Body of pancreas (tissue), 4 donors: ENCODE results near the gene ZBTB37. TPM values are rescaled to one million over a fixed set of nuclear protein-coding genes. Genes with fewer than 3 reads are reported as not detected.

Experiments used
- ATAC-seq: fragments of 150-250 bp; one replicate; pipeline ENCODE4 v1.9.1; 2016
- DNase-seq, 4 donors: peaks; one replicate each; pipeline ENCODE4 v3.0.0-alpha.2; 2019
- H3K27ac ChIP-seq, 4 donors: fragments of 200-600 bp; sonication (generic); 1 replicate in 3 of 4; 2 replicates in 1 of 4; pipeline versions ENCODE4 v1.5.1 to v1.6.1; 2016 to 2019; ENCODE audit warnings: mild to moderate bottlenecking in 1 of 4, mixed read lengths in 1 of 4, moderate library complexity in 1 of 4
- H3K27me3 ChIP-seq, 2 donors: fragments of 200-600 bp; sonication (generic); one replicate each; pipeline ENCODE4 v1.6.0; 2016; ENCODE audit warnings: mild to moderate bottlenecking in 1 of 2
- H3K36me3 ChIP-seq, 2 donors: fragments of 200-600 bp; sonication (generic); replicated peaks in 1 of 2; 2 replicates each; pipeline ENCODE4 v1.5.1; 2016; ENCODE audit warnings: low read depth in 2 of 2; ENCODE audit not compliant: insufficient read depth in 1 of 2
- H3K4me1 ChIP-seq: fragments of 200-600 bp; sonication (generic); one replicate; pipeline ENCODE4 v1.6.0; 2016
- H3K4me3 ChIP-seq, 2 donors: fragments of 200-600 bp; sonication (generic); 1 replicate in 1 of 2; 2 replicates in 1 of 2; pipeline ENCODE4 v1.5.1; 2016 to 2019
- H3K9me3 ChIP-seq, 3 donors: fragments of 200-600 bp; sonication (generic); 1 replicate in 2 of 3; 2 replicates in 1 of 3; pipeline ENCODE4 v1.5.1; 2016
- CTCF ChIP-seq, 7 experiments: fragments of 450-650 bp in 4 of 7; fragments of 200-600 bp in 3 of 7; sonication (generic) in 3 of 7; IDR thresholded peaks; one replicate each; pipeline ENCODE4 v1.5.1; 2016 to 2019; ENCODE audit warnings: antibody characterized with exemption in 7 of 7
- POLR2A ChIP-seq, 3 donors: fragments of 450-650 bp; IDR thresholded peaks; one replicate each; pipeline ENCODE4 v1.6.1; 2016; ENCODE audit warnings: antibody characterized with exemption in 3 of 3, mild to moderate bottlenecking in 2 of 3
- WGBS, 2 donors: methylation state at CpG; one replicate each; pipeline ENCODE4 v1.1.5; 2017; 5-methylcytosine and 5-hydroxymethylcytosine counted together
- intact Hi-C: fragments of 100-400 bp; cut with DNase I; formaldehyde crosslinking; loops from one replicate; pipeline ENCODE4 v1.15.1; 2023
- total RNA-seq, 2 donors: library from RNA; depleted of rRNA; stranded (reverse); fragments of >200 nt; gene quantifications; one replicate each; pipeline ENCODE4 v1.1.0, GENCODE V29; 2016

The ZBTB37 gene
- total RNA-seq, 2 donors from 2014 or later = 6.2 to 6.6 TPM

GRCh38 chr1:173864179-173864867 lies 3.9 kb upstream of the ZBTB37 start:
- 73 to 76% methylated on average over 5 of the region's 5 CpGs for WGBS, 2 donors
- Histone ChIP-seq H3K36me3 (peaks cover 0 to 11% of the 10 kb centered on the region in 2 donors), H3K27ac (no peak overlapping the region), H3K27me3 (no peaks in the 10 kb centered on the region), H3K4me1 (peaks cover 37% of the 10 kb centered on the region), H3K4me3 (no peak overlapping the region), H3K9me3 (no peaks in the 10 kb centered on the region)
- DNase-seq (no peak), ATAC-seq (no peak)
- intact Hi-C loops = loop anchor here (10.0 kb wide), 1 partner anchor 90 kb away; no protein-coding TSS in a partner anchor
- TF ChIP-seq POLR2A (IDR thresholded peaks at IDR 0.05) = no peak
- no peak for TF ChIP-seq CTCF (IDR thresholded peaks at IDR 0.05)

- H3K27ac ChIP-seq = peak overlapping the region in 2 of 4 donors; percentile 13
- WGBS, 2 donors = 20 to 24% methylated on average over 4 of the region's 4 CpGs
- intact Hi-C loops = loop anchor here (10.0 kb wide), 1 partner anchor 89 kb away; no protein-coding TSS in a partner anchor
- no peak for TF ChIP-seq POLR2A (IDR thresholded peaks at IDR 0.05)
- no peak for TF ChIP-seq CTCF (IDR thresholded peaks at IDR 0.05)
- ATAC-seq (no peak), DNase-seq (no peak)
- no peaks in the 10 kb centered on the region for H3K27me3 ChIP-seq
- peak overlapping the region in 1 of 2 donors; percentile 88 for H3K4me3 ChIP-seq
- peaks cover 0 to 11% of the 10 kb centered on the region in 2 donors for H3K36me3 ChIP-seq
- no peaks in the 10 kb centered on the region for H3K9me3 ChIP-seq
- peaks cover 50% of the 10 kb centered on the region for H3K4me1 ChIP-seq
These were observed 2.6 kb upstream of the ZBTB37 start for GRCh38 chr1:173865468-173866164.

- no peaks in the 10 kb centered on the region for H3K27me3 ChIP-seq
- H3K36me3 ChIP-seq = peaks cover 0 to 11% of the 10 kb centered on the region in 2 donors
- peaks cover 60% of the 10 kb centered on the region for H3K4me1 ChIP-seq
- intact Hi-C loops = loop anchor here (10.0 kb wide), 1 partner anchor 88 kb away; no protein-coding TSS in a partner anchor
- peak overlapping the region; percentile 71 to 88 for H3K4me3 ChIP-seq
- TF ChIP-seq CTCF (IDR thresholded peaks at IDR 0.05) = no peak
- TF ChIP-seq POLR2A (IDR thresholded peaks at IDR 0.05) = no peak
- no peak for DNase-seq
- H3K9me3 ChIP-seq = no peaks in the 10 kb centered on the region
- ATAC-seq = no peak
- H3K27ac ChIP-seq = peak overlapping the region in 3 of 4 donors; percentile 96 to 98 (median 98)
- 6 to 7% methylated on average over 2 of the region's 2 CpGs for WGBS, 2 donors
These were observed 1.6 kb upstream of the ZBTB37 start for GRCh38 chr1:173866413-173867115.

GRCh38 chr1:173867141-173867752 lies 933 bp upstream of the ZBTB37 start:
- TF ChIP-seq POLR2A (IDR thresholded peaks at IDR 0.05) (no peak), CTCF (IDR thresholded peaks at IDR 0.05) (no peak)
- Histone ChIP-seq H3K36me3 (peaks cover 0 to 11% of the 10 kb centered on the region in 2 donors), H3K27me3 (no peaks in the 10 kb centered on the region), H3K27ac (peak overlapping the region; percentile 91 to 98 (median 97)), H3K4me1 (peaks cover 61% of the 10 kb centered on the region), H3K9me3 (no peaks in the 10 kb centered on the region), H3K4me3 (peak overlapping the region; percentile 71 to 88)
- ATAC-seq (peak; percentile 1), DNase-seq (no peak)
- 2 to 4% methylated on average over 30 to 32 of the region's 32 CpGs for WGBS, 2 donors
- intact Hi-C loops = loop anchor here (10.0 kb wide), 1 partner anchor 88 kb away; no protein-coding TSS in a partner anchor
